Fibroblast of lung (primary cell): ENCODE measurements around the gene TMEM131L.

Source experiments
- CTCF ChIP-seq, 2 donors: IDR thresholded peaks in 1 of 2; conservative IDR thresholded peaks in 1 of 2; 1 replicate in 1 of 2; 2 replicates in 1 of 2; pipeline ENCODE4 v1.5.1; 2011 to 2012; ENCODE audit warnings: low read length in 2 of 2, control low read depth in 1 of 2, inconsistent platforms in 1 of 2, low read depth in 1 of 2, mild to moderate bottlenecking in 1 of 2
- EZH2 ChIP-seq: IDR thresholded peaks from 2 replicates; pipeline ENCODE4 v1.5.1; 2012; ENCODE audit warnings: low read length, control low read depth, mild to moderate bottlenecking; ENCODE audit errors: missing control alignments

GRCh38 chr4:153434190-153434589, 32.0 kb upstream of the TMEM131L start:
- TF ChIP-seq CTCF (conservative IDR thresholded peaks at IDR 0.05 in 1 of 2, IDR thresholded peaks at IDR 0.05 in 1 of 2; ENCODE audit: low read depth in 1 of 2, low read length in 2 of 2) = no peak
- TF ChIP-seq EZH2 = no peak
